ENCODE results near the gene IRS1. TPM values are rescaled to one million over a fixed set of nuclear protein-coding genes. Genes with fewer than 3 reads are reported as not detected.

IRS1 gene
- total and polyA plus RNA-seq, 2 donors from 2014 or later, result 4.5 to 13.4 TPM

DNA sequence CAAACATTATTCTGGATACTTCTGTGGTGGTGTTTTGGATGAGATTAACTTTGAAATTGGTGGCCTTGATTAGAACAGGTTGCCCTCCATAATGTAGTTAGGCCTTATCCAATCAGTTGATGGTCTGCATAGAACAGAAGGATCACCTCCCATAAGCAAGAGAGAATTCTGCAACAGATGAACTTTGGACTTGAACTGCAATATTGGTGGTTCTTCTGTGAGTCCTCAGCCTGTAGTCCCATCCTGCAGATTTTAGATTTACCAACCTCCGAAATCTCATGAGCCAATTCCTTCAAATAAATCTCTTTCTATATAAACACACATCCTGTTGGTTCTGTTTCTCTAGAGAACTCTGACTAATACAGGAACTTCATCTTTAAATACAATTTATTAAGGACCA, 81.9 kb downstream of the IRS1 start:
- Histone ChIP-seq H3K4me3 (ENCODE audit: low read length in 3 of 3) (no peak overlapping the region), H3K9ac (ENCODE audit: low read length in 3 of 3) (no peak overlapping the region), H3K27ac (ENCODE audit: low read depth in 2 of 2, low read length in 2 of 2) (no peak overlapping the region), H3K4me1 (ENCODE audit: control insufficient read depth in 2 of 3, insufficient read depth in 2 of 3, low read depth in 1 of 3, low read length in 3 of 3) (no peaks in the 10 kb centered on the region), H3K27me3 (ENCODE audit: control insufficient read depth, insufficient read depth, low read length) (no peaks in the 10 kb centered on the region), H3K36me3 (ENCODE audit: control insufficient read depth in 2 of 3, insufficient read depth in 3 of 3, low read length in 3 of 3) (no peaks in the 10 kb centered on the region), H3K9me3 (ENCODE audit: control insufficient read depth in 2 of 3, insufficient read depth in 1 of 3, low read length in 3 of 3) (no peaks in the 10 kb centered on the region)
- intact Hi-C loops (cut with DNase I), result no loop called here
- no peak for FAIRE-seq
- DNase-seq, result no peak
- TF ChIP-seq, protein P1, sequence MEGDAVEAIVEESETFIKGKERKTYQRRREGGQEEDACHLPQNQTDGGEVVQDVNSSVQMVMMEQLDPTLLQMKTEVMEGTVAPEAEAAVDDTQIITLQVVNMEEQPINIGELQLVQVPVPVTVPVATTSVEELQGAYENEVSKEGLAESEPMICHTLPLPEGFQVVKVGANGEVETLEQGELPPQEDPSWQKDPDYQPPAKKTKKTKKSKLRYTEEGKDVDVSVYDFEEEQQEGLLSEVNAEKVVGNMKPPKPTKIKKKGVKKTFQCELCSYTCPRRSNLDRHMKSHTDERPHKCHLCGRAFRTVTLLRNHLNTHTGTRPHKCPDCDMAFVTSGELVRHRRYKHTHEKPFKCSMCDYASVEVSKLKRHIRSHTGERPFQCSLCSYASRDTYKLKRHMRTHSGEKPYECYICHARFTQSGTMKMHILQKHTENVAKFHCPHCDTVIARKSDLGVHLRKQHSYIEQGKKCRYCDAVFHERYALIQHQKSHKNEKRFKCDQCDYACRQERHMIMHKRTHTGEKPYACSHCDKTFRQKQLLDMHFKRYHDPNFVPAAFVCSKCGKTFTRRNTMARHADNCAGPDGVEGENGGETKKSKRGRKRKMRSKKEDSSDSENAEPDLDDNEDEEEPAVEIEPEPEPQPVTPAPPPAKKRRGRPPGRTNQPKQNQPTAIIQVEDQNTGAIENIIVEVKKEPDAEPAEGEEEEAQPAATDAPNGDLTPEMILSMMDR (IDR thresholded peaks at IDR 0.05; ENCODE audit: borderline replicate concordance, extremely low read depth, insufficient read depth), result no peak

- no peak for DNase-seq
- TF ChIP-seq, protein P1 (IDR thresholded peaks at IDR 0.05; ENCODE audit: borderline replicate concordance, extremely low read depth, insufficient read depth), result no peak
- no peak for FAIRE-seq
- no peak overlapping the region for H3K9ac ChIP-seq (ENCODE audit: low read length in 3 of 3)
- no peak overlapping the region for H3K4me3 ChIP-seq (ENCODE audit: low read length in 3 of 3)
- no peaks in the 10 kb centered on the region for H3K9me3 ChIP-seq (ENCODE audit: control insufficient read depth in 2 of 3, insufficient read depth in 1 of 3, low read length in 3 of 3)
- no peaks in the 10 kb centered on the region for H3K36me3 ChIP-seq (ENCODE audit: control insufficient read depth in 2 of 3, insufficient read depth in 3 of 3, low read length in 3 of 3)
- no peak overlapping the region for H3K27ac ChIP-seq (ENCODE audit: low read depth in 2 of 2, low read length in 2 of 2)
- H3K27me3 ChIP-seq (ENCODE audit: control insufficient read depth, insufficient read depth, low read length), result no peaks in the 10 kb centered on the region
- no peaks in the 10 kb centered on the region for H3K4me1 ChIP-seq (ENCODE audit: control insufficient read depth in 2 of 3, insufficient read depth in 2 of 3, low read depth in 1 of 3, low read length in 3 of 3)
- intact Hi-C loops (cut with DNase I), result no loop called here
Observed at GRCh38 chr2:226716126-226716525, 83.5 kb downstream of the IRS1 start.

DNA sequence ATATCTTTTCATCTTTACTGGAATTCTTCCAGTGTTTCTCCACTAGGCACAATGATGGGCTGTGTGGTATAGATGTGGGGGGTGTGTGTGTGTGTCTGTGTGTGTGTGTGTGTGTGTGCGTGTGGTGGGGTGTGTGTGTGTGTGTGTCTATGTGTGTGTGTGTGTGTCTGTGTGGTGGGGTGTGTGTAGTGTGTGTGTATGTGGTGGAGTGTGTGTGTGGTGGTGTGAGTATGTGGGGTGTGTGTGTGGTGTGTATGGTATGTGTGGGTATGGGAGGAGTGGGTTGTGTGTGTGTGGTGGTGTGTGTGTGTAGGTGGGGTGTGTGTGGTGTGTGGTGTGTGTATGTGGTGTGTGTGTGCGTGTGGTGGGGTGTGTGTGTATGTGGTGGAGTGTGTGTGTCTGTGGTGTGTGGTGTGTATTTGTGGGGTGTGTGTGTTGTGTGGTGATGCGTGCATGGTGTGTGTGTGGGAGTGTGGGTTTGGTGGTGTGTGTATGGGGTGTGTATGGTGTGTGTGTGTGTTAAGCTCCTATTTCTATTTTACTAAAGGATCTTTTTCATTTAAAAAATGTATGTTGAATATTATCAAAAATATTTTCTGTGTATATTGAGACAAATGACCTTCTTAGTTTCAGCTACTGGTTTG, 84.2 kb downstream of the IRS1 start:
- intact Hi-C loops (cut with DNase I), result no loop called here
- Histone ChIP-seq H3K36me3 (ENCODE audit: control insufficient read depth in 2 of 3, insufficient read depth in 3 of 3, low read length in 3 of 3) (no peaks in the 10 kb centered on the region), H3K9me3 (ENCODE audit: control insufficient read depth in 2 of 3, insufficient read depth in 1 of 3, low read length in 3 of 3) (no peaks in the 10 kb centered on the region), H3K9ac (ENCODE audit: low read length in 3 of 3) (no peak overlapping the region), H3K4me1 (ENCODE audit: control insufficient read depth in 2 of 3, insufficient read depth in 2 of 3, low read depth in 1 of 3, low read length in 3 of 3) (no peaks in the 10 kb centered on the region), H3K4me3 (ENCODE audit: low read length in 3 of 3) (no peak overlapping the region), H3K27me3 (ENCODE audit: control insufficient read depth, insufficient read depth, low read length) (no peaks in the 10 kb centered on the region), H3K27ac (ENCODE audit: low read depth in 2 of 2, low read length in 2 of 2) (no peak overlapping the region)
- TF ChIP-seq, protein P1 (IDR thresholded peaks at IDR 0.05; ENCODE audit: borderline replicate concordance, extremely low read depth, insufficient read depth), result no peak
- DNase-seq, result no peak
- no peak for FAIRE-seq

DNA sequence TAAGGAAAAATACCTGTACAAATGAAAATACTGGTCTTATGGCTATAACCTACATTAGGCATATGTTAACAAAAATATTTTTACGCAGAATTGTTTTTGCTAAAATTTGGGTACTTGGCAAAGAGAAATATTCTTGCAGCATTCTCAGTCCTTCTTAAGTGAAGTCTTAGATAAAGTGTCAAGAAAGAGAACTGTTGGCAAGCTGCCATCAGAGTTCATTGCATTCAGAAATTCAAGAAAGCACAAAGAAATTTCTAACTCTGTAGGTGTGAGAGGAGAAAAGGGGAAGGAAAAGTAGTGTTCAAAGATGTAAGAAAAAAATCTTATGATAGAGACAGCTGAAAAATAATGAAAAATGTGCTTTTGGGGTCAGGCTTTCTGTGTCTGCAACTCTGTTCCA, 86.7 kb downstream of the IRS1 start:
- Histone ChIP-seq H3K9me3 (ENCODE audit: control insufficient read depth in 2 of 3, insufficient read depth in 1 of 3, low read length in 3 of 3) (no peaks in the 10 kb centered on the region), H3K9ac (ENCODE audit: low read length in 3 of 3) (no peak overlapping the region), H3K36me3 (ENCODE audit: control insufficient read depth in 2 of 3, insufficient read depth in 3 of 3, low read length in 3 of 3) (no peaks in the 10 kb centered on the region), H3K27ac (ENCODE audit: low read depth in 2 of 2, low read length in 2 of 2) (no peak overlapping the region), H3K27me3 (ENCODE audit: control insufficient read depth, insufficient read depth, low read length) (no peaks in the 10 kb centered on the region), H3K4me1 (ENCODE audit: control insufficient read depth in 2 of 3, insufficient read depth in 2 of 3, low read depth in 1 of 3, low read length in 3 of 3) (no peaks in the 10 kb centered on the region), H3K4me3 (ENCODE audit: low read length in 3 of 3) (no peak overlapping the region)
- FAIRE-seq (no peak), DNase-seq (no peak)
- TF ChIP-seq, protein P1 (IDR thresholded peaks at IDR 0.05; ENCODE audit: borderline replicate concordance, extremely low read depth, insufficient read depth), result no peak
- intact Hi-C loops (cut with DNase I), result no loop called here
